RWPE1 (cell line): ENCODE results near the gene RNPC3.
"Not testable (repeated sequence)": the region's sequence is repeated elsewhere in the genome, so short reads cannot be mapped to it uniquely, and the experiment has no call there.

Experiments used
- CTCF ChIA-PET: fragments of 350-600 bp; sonication (Branson Sonifier 250); formaldehyde crosslinking; extraction: SDS; loops from one replicate; lab custom pipeline; 2021; lab: Yijun Ruan, JAX
- POLR2A ChIA-PET: fragments of 400-600 bp; formaldehyde crosslinking; extraction: SDS; loops from one replicate; lab custom pipeline; 2020; ENCODE audit warnings: antibody characterized with exemption; ENCODE audit not compliant: low non-redundant PET; lab: Yijun Ruan, JAX
- DNase-seq: peaks from one replicate; pipeline ENCODE4 v3.0.0; 2012; ENCODE audit warnings: low spot score
- H3K27ac ChIP-seq: fragments of 450-650 bp; 2 replicates; pipeline ENCODE4 v1.5.1; 2017
- CTCF ChIP-seq: fragments of 450-650 bp; conservative IDR thresholded peaks from 2 replicates; pipeline ENCODE4 v1.5.1; 2017; ENCODE audit warnings: low read depth, mild to moderate bottlenecking

Gene RNPC3

GRCh38 chr1:103576065-103576464 is 50.6 kb downstream of the RNPC3 start:
- H3K27ac ChIP-seq: no peak overlapping the region
- ChIA-PET CTCF (no interaction called here), POLR2A (no interaction called here)
- no peak for DNase-seq
- no peak for TF ChIP-seq CTCF

- POLR2A ChIA-PET, H3K27ac ChIP-seq, CTCF ChIA-PET, DNase-seq: not testable (repeated sequence)
These were observed 51.3 kb downstream of the RNPC3 start for GRCh38 chr1:103576784-103577183.

GRCh38 chr1:103582464-103582863 is 57.0 kb downstream of the RNPC3 start:
- TF ChIP-seq CTCF: no peak
- DNase-seq: no peak
- POLR2A ChIA-PET: no interaction called here
- CTCF ChIA-PET: no interaction called here
- no peak overlapping the region for H3K27ac ChIP-seq

GRCh38 chr1:103583887-103584286 is 58.4 kb downstream of the RNPC3 start:
- CTCF ChIA-PET: no interaction called here
- H3K27ac ChIP-seq: no peak overlapping the region
- no peak for DNase-seq
- POLR2A ChIA-PET: no interaction called here
- TF ChIP-seq CTCF: no peak

- CTCF ChIA-PET: interaction anchor here (0.7 kb wide), 1 partner anchor 626 kb away, joined by 9 read pairs; no protein-coding TSS in a partner anchor
- no peak for DNase-seq
- TF ChIP-seq CTCF: no peak
- H3K27ac ChIP-seq: no peak overlapping the region
- POLR2A ChIA-PET: no interaction called here
These were observed 59.0 kb downstream of the RNPC3 start for GRCh38 chr1:103584537-103584936.

GRCh38 chr1:103602740-103603139 is 77.2 kb downstream of the RNPC3 start:
- H3K27ac ChIP-seq, CTCF ChIA-PET, POLR2A ChIA-PET, DNase-seq: not testable (repeated sequence)
